GM21576 (cell line): Measurements from ENCODE around the gene OIP5.
"Not testable (repeated sequence)": the region's sequence is repeated elsewhere in the genome, so short reads cannot be mapped to it uniquely, and the experiment has no call there.

ENCODE experiments used
- ATAC-seq: cut with Tn5 transposase; IDR thresholded peaks from one replicate; pipeline ENCODE4 v1.9.1; 2021; ENCODE audit warnings: mild to moderate bottlenecking, moderate library complexity; ENCODE audit not compliant: unreplicated experiment

The OIP5 gene

GRCh38 chr15:41304149-41304770 is 28.1 kb downstream of the OIP5 start:
- no peak for ATAC-seq

DNA sequence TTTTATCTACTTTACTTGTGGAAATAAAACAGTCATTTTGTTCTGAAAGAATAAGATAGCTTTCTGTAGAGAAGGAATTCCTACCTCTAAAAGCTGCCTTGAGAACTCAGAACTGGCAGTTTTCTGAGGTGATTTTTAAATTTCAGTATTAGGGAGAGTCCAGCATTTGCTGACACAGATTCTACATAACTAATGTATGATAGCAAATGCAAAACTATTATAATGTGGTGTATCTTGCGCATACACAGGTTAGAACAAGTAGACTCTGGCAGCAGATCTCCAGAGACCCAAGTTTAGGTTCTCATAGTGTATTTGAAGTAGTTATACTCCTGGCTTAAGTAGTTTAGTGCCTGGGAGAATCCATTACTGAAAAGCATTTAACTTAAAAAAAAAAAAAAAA is 30.8 kb downstream of the OIP5 start:
- ATAC-seq = no peak

DNA sequence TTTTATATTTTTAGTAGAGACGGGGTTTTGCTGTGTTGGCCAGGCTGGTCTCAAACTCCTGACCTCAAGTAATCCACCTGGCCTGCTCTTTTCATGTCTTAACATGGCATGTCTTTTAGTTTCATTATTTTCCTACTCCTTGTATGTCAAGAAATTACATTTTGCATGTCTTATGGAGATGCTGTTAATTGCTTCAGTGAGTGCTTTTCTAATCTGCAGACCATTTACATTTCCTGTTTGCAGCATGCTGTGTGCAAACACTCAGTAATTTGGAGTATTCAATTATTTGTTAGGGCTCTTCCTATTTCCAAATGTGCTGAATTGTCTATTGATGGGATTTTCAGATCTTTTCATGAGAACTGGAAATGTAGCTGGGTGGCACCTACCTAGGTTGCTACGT is 31.3 kb downstream of the OIP5 start:
- ATAC-seq = not testable (repeated sequence)

DNA sequence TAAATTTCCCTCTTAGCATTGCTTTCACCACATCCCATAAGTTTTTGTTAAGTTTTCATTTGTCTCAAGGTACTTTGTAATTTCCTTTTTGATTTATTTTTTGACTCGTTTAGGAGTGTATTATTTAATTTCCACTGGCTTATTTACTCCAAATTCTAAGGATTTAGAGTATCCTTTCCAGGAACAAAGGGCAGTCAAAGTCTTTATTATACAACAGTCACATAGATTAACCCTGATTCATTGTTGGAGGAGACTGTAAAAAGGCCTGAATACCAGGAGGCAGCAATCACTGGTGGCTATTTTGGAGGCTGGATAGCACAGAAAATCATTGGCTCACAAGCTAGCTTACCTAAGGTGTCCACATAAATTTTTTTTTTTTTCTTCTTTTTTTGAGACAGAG is 39.9 kb downstream of the OIP5 start:
- ATAC-seq = no peak

DNA sequence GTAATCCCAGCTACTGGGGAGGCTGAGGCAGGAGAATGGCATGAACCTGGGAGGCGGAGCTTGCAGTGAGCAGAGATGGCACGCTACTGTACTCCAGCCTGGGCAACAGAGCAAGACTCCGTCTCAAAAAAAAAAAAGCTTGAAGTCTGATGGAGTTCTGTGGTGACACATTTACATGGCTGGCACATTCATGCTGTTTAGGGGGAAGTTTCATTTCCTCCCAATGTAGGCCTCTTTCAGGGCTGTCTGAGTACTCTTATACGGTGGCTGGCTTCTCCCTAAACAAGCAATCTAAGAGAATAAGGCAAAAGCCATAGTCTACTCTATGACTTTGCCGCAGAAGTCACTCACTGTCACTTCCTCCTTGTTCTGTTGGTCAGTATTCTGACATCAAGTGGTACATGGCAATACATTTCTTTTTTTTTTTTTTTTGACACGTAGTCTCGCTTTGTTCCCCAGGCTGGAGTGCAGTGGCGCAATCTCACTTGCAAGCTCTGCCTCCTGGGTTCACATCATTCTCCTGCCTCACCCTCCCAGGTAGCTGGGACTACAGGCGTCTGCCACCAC is 41.2 kb downstream of the OIP5 start:
- peak; percentile 72 for ATAC-seq

DNA sequence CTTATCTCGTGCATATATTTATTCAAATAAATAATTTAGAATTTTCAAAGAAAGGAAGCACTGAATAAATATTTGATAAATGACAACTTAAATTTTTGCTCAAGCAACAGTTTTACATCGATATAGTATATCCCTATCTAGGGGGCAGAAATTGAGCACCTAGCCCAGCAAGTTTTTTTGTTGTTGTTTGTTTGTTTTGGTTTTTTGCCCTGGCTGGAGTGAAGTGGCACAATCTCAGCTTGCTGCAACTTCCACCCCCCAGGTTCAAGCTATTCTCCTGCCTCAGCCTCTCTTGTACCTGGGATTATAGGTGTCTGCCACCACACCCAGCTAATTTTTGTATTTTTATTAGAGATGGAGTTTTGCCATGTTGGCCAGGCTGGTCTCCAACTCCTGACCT is 42.4 kb downstream of the OIP5 start:
- no peak for ATAC-seq

- no peak for ATAC-seq
Measured at GRCh38 chr15:41288464-41288863, 43.9 kb downstream of the OIP5 start.

DNA sequence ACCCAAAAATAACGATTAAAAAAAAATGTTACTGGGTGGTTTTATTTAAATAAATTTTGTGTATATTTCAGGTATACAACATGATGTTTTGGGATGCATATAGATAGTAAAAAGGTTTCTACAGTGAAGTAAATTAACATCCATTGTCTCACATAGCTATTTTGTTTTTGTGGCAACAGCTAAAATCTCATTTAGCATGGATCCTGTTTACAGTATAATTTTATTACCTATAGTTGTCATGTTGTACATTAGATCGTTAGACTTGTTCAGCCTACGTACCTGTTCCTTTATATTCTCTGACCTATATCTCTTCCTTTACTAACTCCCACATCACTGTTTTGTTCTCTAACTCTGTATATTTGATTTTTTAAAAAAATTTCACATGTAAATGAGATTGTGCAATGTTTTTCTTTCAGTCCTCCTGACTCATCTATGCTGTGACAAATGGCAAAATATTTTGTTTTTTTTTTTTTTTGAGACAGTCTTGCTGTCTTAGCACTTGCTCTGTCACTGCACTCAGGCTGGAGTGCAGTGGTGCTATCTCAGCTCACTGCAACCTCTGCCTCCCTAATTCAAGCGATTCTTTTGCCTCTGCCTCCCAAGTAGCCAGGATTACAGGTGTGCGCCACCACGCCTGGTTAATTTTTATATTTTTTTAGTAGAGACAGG is 45.6 kb downstream of the OIP5 start:
- ATAC-seq = no peak

DNA sequence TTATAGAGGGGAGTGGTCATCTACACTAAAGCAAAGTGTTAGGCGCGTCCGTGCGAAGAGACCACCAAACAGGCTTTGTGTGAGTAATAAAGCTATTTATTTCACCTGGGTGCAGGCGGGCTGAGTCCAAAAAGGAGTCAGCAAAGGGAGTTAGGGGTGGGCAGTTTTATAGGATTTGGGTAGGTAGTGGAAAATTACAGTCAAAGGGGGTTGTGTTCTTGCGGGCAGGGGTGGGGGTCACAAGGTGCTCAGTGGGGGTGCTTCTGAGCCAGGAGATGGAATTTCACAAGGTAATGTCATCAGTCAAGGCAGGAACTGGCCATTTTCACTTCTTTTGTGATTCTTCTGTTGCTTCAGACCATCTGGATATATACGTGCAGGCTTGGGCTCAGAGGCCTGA is 47.1 kb downstream of the OIP5 start:
- ATAC-seq = no peak

- no peak for ATAC-seq
Measured at GRCh38 chr15:41284427-41285177, 47.8 kb downstream of the OIP5 start.

DNA sequence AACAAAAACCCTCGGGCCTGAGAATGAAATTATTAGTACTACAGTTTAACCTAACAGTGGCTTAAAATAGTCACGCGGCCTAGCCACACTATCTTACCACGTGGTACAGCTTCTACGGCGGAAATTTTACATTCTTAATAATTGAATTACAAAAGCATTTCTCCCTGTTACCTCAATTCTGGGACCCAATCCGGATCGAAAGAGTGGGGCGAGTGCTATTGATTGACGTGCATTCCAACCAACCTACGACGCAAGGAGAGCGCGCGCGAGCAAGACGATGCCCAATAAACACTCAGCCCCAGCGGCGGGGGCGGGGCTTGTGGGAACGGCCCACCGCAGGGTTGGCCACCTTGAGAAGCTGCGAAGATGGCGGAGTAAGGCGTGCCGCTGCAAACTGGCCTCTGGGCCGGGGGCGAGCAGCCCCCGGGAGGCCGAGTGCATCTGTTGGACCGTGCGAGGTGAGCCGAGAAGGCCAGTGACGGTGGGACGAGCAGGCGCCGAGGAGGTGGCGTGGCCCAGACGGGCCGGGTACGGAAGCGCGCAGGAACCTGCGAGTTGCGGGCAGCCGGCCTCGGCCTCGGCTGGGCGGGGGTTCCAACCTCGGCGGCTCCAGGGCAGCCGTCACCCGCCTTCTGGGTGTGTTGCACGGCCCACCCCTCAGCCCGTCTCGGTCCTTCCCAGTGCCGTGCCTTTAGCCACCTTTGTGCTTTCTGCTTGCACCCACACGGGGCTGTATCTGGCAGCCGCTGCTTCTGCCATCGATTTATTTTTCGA is 48.6 kb downstream of the OIP5 start:
- peak; percentile 95 for ATAC-seq

- not testable (repeated sequence) for ATAC-seq
Measured at GRCh38 chr15:41282980-41283652, 49.3 kb downstream of the OIP5 start.

- ATAC-seq = not testable (repeated sequence)
Measured at GRCh38 chr15:41282436-41282835, 50.0 kb downstream of the OIP5 start.

- ATAC-seq = no peak
Measured at GRCh38 chr15:41281236-41281635, 51.2 kb downstream of the OIP5 start.

DNA sequence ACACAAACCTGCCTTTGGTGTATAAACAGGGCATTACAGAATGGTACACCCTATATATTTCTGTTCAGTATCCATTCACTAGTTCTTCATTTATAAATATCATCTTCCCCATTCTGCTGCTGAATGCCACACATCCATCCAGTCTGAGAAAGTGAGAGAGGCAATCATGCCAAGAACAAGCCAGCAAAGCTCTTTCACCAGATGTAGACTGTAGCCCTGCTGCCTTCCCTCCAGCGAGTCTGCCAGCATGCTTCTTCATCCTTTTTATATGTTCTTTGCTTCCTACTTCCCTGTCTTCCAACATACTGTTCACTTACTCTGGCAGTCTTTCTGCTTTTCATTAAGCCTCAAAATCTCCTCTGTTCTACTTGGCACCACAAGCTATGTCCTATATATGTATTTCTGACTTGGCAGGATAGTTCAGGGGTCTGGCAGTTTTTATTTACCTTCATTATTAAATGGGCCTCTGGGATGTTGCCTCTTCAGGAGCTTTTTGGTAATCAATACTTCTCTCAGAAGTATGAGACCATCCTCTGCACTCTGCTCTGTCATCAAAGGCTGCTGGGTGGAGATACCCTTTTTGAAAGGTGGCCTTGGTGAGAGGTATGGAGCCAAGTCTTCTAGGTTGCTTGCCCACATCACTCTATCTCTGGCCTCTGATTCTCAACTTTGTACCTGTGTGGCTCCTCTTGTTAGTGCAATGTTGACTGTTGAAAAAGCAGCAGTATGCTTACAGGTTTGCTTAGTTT is 52.7 kb downstream of the OIP5 start:
- no peak for ATAC-seq

- no peak for ATAC-seq
Measured at GRCh38 chr15:41278319-41278718, 54.1 kb downstream of the OIP5 start.

DNA sequence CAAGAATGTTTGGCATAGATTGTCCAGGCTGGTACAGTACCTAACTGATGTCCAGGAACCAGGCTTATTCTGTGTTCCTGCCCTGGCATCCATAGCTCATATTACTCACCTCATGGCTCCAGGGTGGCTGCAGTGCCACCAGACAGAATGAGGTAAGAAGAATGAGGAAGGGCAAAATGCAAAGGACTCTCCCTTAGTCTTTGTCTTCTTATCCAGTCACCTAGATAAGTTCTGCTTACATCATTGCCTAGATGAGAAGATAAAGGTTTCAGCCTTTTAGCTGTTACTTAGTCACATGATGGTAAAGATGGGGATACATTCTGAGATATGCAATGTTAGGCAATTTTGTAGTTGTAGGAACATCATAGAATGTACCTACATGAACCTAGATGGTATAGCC is 55.6 kb downstream of the OIP5 start:
- ATAC-seq = no peak

DNA sequence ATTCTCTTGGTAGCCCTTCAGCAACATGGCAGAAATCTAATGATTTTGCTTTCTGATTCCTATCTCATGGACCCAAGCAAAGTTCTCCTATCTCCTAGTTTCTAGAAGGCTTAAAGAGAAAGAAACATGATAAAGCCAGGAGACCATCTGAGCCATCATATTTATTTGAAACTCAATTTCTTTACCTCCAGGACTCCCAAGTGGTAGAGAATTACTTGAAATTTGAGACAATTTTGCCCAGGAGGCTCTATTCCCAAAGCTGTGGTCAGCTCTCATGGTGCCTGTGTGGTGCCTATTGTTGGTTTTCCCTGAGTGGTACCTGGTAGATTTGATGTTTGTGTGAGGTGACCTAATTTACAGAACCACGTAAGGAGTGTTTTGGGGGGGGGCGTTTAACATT is 62.5 kb downstream of the OIP5 start:
- ATAC-seq = no peak

- no peak for ATAC-seq
Measured at GRCh38 chr15:41263891-41264351, 68.5 kb downstream of the OIP5 start.

DNA sequence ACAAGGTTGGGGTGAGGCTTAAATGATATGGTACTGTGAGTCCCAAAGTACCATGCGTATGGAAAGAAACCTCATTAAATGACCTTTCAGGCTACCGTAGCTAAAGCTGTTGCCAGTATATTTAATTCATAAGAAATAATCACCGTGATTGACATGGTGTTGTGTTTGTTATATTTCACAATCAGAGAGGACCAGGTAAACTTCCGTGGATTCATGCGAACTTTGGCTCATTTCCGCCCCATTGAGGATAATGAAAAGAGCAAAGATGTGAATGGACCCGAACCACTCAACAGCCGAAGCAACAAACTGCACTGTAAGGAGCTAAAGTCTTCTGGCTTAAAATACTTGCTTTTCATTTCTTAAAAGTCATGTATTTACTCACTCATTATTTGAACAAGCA is 69.8 kb downstream of the OIP5 start:
- no peak for ATAC-seq
